Suprapubic skin (tissue), 4 donors: Measurements from ENCODE around the gene CEACAM4. TPM values are rescaled to one million over a fixed set of nuclear protein-coding genes. Genes with fewer than 3 reads are reported as not detected.

Source experiments
- DNase-seq, 2 donors: peaks; one replicate each; pipeline ENCODE4 v3.0.0-alpha.2; 2019; ENCODE audit warnings: low spot score in 2 of 2
- H3K27ac ChIP-seq: fragments of 200-600 bp; sonication (generic); one replicate; pipeline ENCODE4 v1.5.1; 2019
- H3K27me3 ChIP-seq: fragments of 200-600 bp; sonication (generic); one replicate; pipeline ENCODE4 v1.5.1; 2019
- H3K36me3 ChIP-seq: fragments of 200-600 bp; sonication (generic); one replicate; pipeline ENCODE4 v1.5.1; 2019
- H3K4me1 ChIP-seq: fragments of 200-600 bp; sonication (generic); one replicate; pipeline ENCODE4 v1.5.1; 2019
- H3K4me3 ChIP-seq: fragments of 200-600 bp; sonication (generic); one replicate; pipeline ENCODE4 v1.5.1; 2019; ENCODE audit warnings: mild to moderate bottlenecking
- H3K9me3 ChIP-seq: fragments of 200-600 bp; sonication (generic); one replicate; pipeline ENCODE4 v1.5.1; 2019
- EP300 ChIP-seq: sonication (generic); formaldehyde crosslinking; IDR thresholded peaks from one replicate; pipeline ENCODE4 v1.6.1; 2017; ENCODE audit warnings: antibody characterized with exemption
- POLR2A ChIP-seq, 2 donors: fragments of 450-650 bp; IDR thresholded peaks; one replicate each; pipeline ENCODE4 v1.6.1; 2017; ENCODE audit warnings: antibody characterized with exemption in 2 of 2, mild to moderate bottlenecking in 2 of 2, moderate library complexity in 2 of 2
- POLR2AphosphoS5 ChIP-seq, 3 donors: sonication (generic); formaldehyde crosslinking; IDR thresholded peaks; one replicate each; pipeline ENCODE4 v1.6.1; 2017; ENCODE audit warnings: antibody characterized with exemption in 3 of 3
- WGBS: methylation state at CpG from one replicate; pipeline ENCODE4 v1.1.5; 2018; 5-methylcytosine and 5-hydroxymethylcytosine counted together
- total RNA-seq, 4 donors: library from RNA; depleted of rRNA; stranded (reverse); fragments of >200 nt; gene quantifications; one replicate each; pipeline ENCODE4 v1.1.0, GENCODE V29; 2016
- TF ChIP-seq, protein P1 (sequence below), 2 donors: fragments of 200-600 bp in 1 of 2; fragments of 450-650 bp in 1 of 2; sonication (generic) in 1 of 2; IDR thresholded peaks; one replicate each; pipeline ENCODE4 v1.5.1; 2016 to 2019; ENCODE audit warnings: antibody characterized with exemption in 2 of 2, mild to moderate bottlenecking in 1 of 2, moderate library complexity in 1 of 2

Gene CEACAM4
- total RNA-seq, 4 donors from 2014 or later = 1.9 TPM; not detected in 3

GRCh38 chr19:41620171-41620570, 6.7 kb downstream of the CEACAM4 start:
- no peak for DNase-seq
- WGBS = 74% methylated on average over 5 of the region's 5 CpGs
- TF ChIP-seq POLR2A (IDR thresholded peaks at IDR 0.05) = no peak
- TF ChIP-seq, protein P1, sequence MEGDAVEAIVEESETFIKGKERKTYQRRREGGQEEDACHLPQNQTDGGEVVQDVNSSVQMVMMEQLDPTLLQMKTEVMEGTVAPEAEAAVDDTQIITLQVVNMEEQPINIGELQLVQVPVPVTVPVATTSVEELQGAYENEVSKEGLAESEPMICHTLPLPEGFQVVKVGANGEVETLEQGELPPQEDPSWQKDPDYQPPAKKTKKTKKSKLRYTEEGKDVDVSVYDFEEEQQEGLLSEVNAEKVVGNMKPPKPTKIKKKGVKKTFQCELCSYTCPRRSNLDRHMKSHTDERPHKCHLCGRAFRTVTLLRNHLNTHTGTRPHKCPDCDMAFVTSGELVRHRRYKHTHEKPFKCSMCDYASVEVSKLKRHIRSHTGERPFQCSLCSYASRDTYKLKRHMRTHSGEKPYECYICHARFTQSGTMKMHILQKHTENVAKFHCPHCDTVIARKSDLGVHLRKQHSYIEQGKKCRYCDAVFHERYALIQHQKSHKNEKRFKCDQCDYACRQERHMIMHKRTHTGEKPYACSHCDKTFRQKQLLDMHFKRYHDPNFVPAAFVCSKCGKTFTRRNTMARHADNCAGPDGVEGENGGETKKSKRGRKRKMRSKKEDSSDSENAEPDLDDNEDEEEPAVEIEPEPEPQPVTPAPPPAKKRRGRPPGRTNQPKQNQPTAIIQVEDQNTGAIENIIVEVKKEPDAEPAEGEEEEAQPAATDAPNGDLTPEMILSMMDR (IDR thresholded peaks at IDR 0.05) = no peak
- no peak for TF ChIP-seq POLR2AphosphoS5 (IDR thresholded peaks at IDR 0.05)
- TF ChIP-seq EP300 = no peak
- H3K27ac ChIP-seq = no peak overlapping the region
- no peaks in the 10 kb centered on the region for H3K36me3 ChIP-seq
- no peaks in the 10 kb centered on the region for H3K4me1 ChIP-seq
- no peaks in the 10 kb centered on the region for H3K9me3 ChIP-seq
- peaks cover 18% of the 10 kb centered on the region for H3K27me3 ChIP-seq
- no peak overlapping the region for H3K4me3 ChIP-seq

DNA sequence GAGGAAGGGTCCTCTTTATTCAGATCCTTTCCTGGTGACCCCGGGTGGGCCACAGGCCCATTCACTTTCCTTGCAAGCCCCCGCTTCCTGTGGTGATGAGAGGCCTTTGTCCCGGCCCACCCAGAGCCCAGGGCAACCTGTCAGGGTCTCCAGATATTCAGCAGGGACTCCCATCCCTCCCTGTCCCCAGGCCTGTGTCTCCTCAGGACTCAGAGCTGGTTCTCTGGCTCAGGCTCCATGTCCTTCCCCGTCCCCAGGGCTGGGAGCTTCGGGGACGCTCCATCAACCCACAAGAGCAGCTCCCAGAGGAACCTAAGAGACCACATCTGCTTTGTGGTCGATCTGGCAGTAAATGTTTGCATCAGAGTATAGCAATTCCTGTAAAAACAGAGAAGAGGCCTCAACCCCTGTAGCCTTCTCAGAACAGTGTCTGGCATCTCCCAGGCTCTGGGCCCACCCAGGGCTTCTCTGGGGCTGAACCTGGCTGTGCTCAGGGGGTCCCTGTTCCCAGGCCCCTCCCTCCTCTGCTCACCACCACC, 7.8 kb downstream of the CEACAM4 start:
- 59% methylated on average over 5 of the region's 7 CpGs for WGBS
- H3K4me3 ChIP-seq = no peak overlapping the region
- no peak for DNase-seq
- peaks cover 22% of the 10 kb centered on the region for H3K27me3 ChIP-seq
- no peaks in the 10 kb centered on the region for H3K9me3 ChIP-seq
- no peaks in the 10 kb centered on the region for H3K4me1 ChIP-seq
- no peak overlapping the region for H3K27ac ChIP-seq
- no peaks in the 10 kb centered on the region for H3K36me3 ChIP-seq
- TF ChIP-seq, protein P1 (IDR thresholded peaks at IDR 0.05) = no peak
- no peak for TF ChIP-seq POLR2AphosphoS5 (IDR thresholded peaks at IDR 0.05)
- TF ChIP-seq POLR2A (IDR thresholded peaks at IDR 0.05) = no peak
- TF ChIP-seq EP300 = no peak

- no peaks in the 10 kb centered on the region for H3K9me3 ChIP-seq
- H3K36me3 ChIP-seq = no peaks in the 10 kb centered on the region
- TF ChIP-seq, protein P1 (IDR thresholded peaks at IDR 0.05) = no peak
- TF ChIP-seq POLR2AphosphoS5 (IDR thresholded peaks at IDR 0.05) (no peak), EP300 (no peak), POLR2A (IDR thresholded peaks at IDR 0.05) (no peak)
- no peak overlapping the region for H3K27ac ChIP-seq
- no peaks in the 10 kb centered on the region for H3K4me1 ChIP-seq
- peaks cover 25% of the 10 kb centered on the region for H3K27me3 ChIP-seq
- no peak for DNase-seq
- 78% methylated on average over 9 of the region's 9 CpGs for WGBS
- no peak overlapping the region for H3K4me3 ChIP-seq
These were observed 8.7 kb downstream of the CEACAM4 start for GRCh38 chr19:41617941-41618730.

DNA sequence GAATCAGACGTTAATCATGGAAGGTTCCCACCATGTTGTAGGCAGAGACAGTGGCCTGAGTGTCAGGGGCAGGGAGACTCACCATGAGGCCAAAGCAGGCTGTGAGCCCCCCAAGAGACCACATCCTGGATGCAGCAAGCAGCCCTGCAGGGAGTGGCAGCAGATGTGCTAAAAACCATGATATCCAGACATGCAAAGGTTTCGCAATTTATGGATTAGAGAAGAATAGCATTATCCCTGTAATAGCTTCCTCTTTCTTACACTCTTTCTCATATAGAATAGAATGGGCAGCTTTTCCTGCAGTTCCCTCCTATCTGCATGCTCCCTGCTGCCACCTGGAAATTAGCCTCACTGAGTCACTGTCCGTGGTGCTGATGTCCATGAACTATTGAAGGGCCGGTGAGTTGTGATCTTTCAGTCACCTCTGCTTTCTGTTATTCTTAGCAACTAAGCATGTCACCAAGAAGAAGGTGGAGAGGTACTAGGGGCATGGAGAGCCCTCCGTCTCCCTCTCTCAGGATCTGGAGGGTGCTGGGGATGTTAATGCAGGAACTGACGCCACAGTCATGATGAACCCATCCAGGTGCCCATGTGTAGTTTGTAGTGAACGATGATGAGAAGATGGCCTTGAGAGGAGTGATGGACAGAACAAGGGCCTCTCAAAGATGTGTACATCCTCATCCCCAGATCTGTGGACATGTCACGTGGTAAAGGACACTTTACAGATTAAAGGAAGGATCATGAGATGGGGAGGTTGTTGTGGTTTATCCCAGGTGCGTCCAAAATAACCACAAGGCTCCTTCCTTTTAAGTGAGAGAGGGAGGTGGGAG, 9.9 kb downstream of the CEACAM4 start:
- 50% methylated on average over 9 of the region's 9 CpGs for WGBS
- Histone ChIP-seq H3K27ac (no peak overlapping the region), H3K4me3 (no peak overlapping the region), H3K36me3 (no peaks in the 10 kb centered on the region), H3K27me3 (peaks cover 32% of the 10 kb centered on the region), H3K9me3 (no peaks in the 10 kb centered on the region), H3K4me1 (no peaks in the 10 kb centered on the region)
- TF ChIP-seq, protein P1 (IDR thresholded peaks at IDR 0.05) = no peak
- TF ChIP-seq POLR2A (IDR thresholded peaks at IDR 0.05) = no peak
- no peak for TF ChIP-seq POLR2AphosphoS5 (IDR thresholded peaks at IDR 0.05)
- no peak for TF ChIP-seq EP300
- DNase-seq = no peak

DNA sequence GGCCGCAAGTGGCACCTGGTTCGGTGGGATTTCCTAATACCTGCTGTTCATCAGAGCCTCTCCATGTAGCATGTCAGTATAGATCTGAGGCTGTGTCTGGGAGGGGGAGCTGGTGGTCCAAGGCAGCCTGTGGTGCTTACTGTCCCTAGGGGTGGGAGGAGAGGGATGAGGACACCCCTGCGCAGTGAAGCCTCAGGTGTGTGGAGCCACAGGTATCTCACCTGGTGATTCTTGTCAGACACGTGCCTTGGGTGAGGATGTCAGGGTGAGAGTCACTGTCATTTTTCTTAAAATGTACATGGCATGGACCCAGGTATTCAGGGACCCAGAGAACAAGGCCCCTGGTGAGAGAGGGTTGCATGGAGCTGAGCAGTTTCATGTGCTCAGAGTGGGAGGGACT, 11.7 kb downstream of the CEACAM4 start:
- Histone ChIP-seq H3K27me3 (peaks cover 28% of the 10 kb centered on the region), H3K4me3 (no peak overlapping the region), H3K36me3 (no peaks in the 10 kb centered on the region), H3K27ac (no peak overlapping the region), H3K4me1 (no peaks in the 10 kb centered on the region), H3K9me3 (no peaks in the 10 kb centered on the region)
- TF ChIP-seq POLR2A (IDR thresholded peaks at IDR 0.05) = no peak
- TF ChIP-seq EP300 = no peak
- TF ChIP-seq, protein P1 (IDR thresholded peaks at IDR 0.05) = no peak
- TF ChIP-seq POLR2AphosphoS5 (IDR thresholded peaks at IDR 0.05) = no peak
- DNase-seq = no peak
- WGBS = 75% methylated on average over 4 of the region's 4 CpGs
